Kidney (tissue), 14 donors: Measurements from ENCODE around the gene CMIP. TPM values are rescaled to one million over a fixed set of nuclear protein-coding genes. Genes with fewer than 3 reads are reported as not detected.

Experiments
- DNase-seq, 5 donors: peaks; one replicate each; pipeline ENCODE4 v3.0.0-alpha.2; 2013 to 2020
- FAIRE-seq: peaks from 2 replicates; lab custom pipeline; 2012; peaks lifted over from hg19 to GRCh38; lab: Jason Lieb, UNC
- H3K27ac ChIP-seq, 2 donors: one replicate each; pipeline ENCODE4 v1.7.0; 2013; ENCODE audit warnings: low read depth in 2 of 2, low read length in 2 of 2, inconsistent platforms in 1 of 2
- H3K27me3 ChIP-seq: one replicate; pipeline ENCODE4 v1.7.1; 2013; ENCODE audit warnings: low read length, inconsistent platforms; ENCODE audit not compliant: control insufficient read depth, insufficient read depth
- H3K36me3 ChIP-seq, 3 donors: one replicate each; pipeline versions ENCODE4 v1.7.0 to v1.7.1; 2013; ENCODE audit warnings: low read length in 3 of 3, control low read depth in 1 of 3, inconsistent platforms in 1 of 3; ENCODE audit not compliant: insufficient read depth in 3 of 3, control insufficient read depth in 2 of 3
- H3K4me1 ChIP-seq, 3 donors: one replicate each; pipeline versions ENCODE4 v1.7.0 to v1.7.1; 2013; ENCODE audit warnings: low read length in 3 of 3, inconsistent platforms in 1 of 3, low read depth in 1 of 3; ENCODE audit not compliant: control insufficient read depth in 2 of 3, insufficient read depth in 2 of 3
- H3K4me3 ChIP-seq, 3 donors: one replicate each; pipeline versions ENCODE4 v1.7.0 to v1.8.1; 2013; ENCODE audit warnings: low read length in 3 of 3, control low read depth in 1 of 3, inconsistent platforms in 1 of 3
- H3K9ac ChIP-seq, 3 donors: one replicate each; pipeline versions ENCODE4 v1.7.0 to v1.7.1; 2013; ENCODE audit warnings: low read length in 3 of 3, control low read depth in 1 of 3, inconsistent platforms in 1 of 3
- H3K9me3 ChIP-seq, 3 donors: one replicate each; pipeline versions ENCODE4 v1.7.0 to v1.7.1; 2013; ENCODE audit warnings: low read length in 3 of 3, control low read depth in 1 of 3, inconsistent platforms in 1 of 3; ENCODE audit not compliant: control insufficient read depth in 2 of 3, insufficient read depth in 1 of 3
- intact Hi-C: fragments of 100-400 bp; cut with DNase I; formaldehyde crosslinking; loops from one replicate; pipeline ENCODE4 v1.11.1; 2022
- polyA plus RNA-seq: library from polyadenylated mRNA; stranded (reverse); fragments of 350-450 nt; fragmentation: Illumina TruSeq; extraction: RNeasy Lipid Tissue Mini Kit (QIAGEN cat#74804); gene quantifications from one replicate; pipeline ENCODE4 v1.2.3, GENCODE V29; 2014; ENCODE audit warnings: low read depth, low replicate concordance; ENCODE audit not compliant: insufficient read depth
- total RNA-seq: library from RNA; stranded (reverse); fragmentation: NEBNext Ultra II Directional; extraction: Animal tissue kit (Norgen Biotek cat#: 25700); gene quantifications from one replicate; pipeline ENCODE4 v1.2.1, GENCODE V29; 2021
- TF ChIP-seq, protein P1 (sequence below): IDR thresholded peaks from 3 replicates; pipeline ENCODE4 v1.5.1; 2012; ENCODE audit warnings: mild to moderate bottlenecking, moderate library complexity, borderline replicate concordance; ENCODE audit not compliant: insufficient read depth; ENCODE audit errors: extremely low read depth
- donor health status: control.
- donor health status: control.
- donor health status: control.
- donor health status: control.
- donor health status: control.
- donor health status: DM: yes; HTN: yes; CAD: no.
- donor health status: Normal renal cell carcinoma (clear cell type).

CMIP gene
- total and polyA plus RNA-seq, 2 donors from 2014 or later: 16.6 to 65.7 TPM

DNA sequence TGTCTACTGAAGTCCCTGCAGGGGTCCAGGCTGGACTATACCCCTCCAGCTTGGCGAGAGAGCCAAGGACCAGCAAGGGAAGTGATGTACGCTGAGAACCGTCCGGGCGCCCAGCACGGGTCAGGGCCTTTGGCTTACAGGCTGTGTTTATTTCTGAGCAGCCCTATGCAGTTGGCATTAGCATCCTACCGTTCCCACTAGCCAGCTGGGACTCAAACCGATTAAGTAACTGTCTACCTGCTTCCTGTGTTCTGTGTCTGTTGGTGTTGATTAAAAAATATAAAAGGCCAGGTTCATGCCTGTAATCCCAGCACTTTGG lies 73.8 kb downstream of the CMIP start:
- DNase-seq: no peak
- H3K27me3 ChIP-seq: no peaks in the 10 kb centered on the region
- peak overlapping the region; percentile 6 to 43 for H3K27ac ChIP-seq
- FAIRE-seq: no peak
- H3K4me3 ChIP-seq: no peak overlapping the region
- TF ChIP-seq, protein P1, sequence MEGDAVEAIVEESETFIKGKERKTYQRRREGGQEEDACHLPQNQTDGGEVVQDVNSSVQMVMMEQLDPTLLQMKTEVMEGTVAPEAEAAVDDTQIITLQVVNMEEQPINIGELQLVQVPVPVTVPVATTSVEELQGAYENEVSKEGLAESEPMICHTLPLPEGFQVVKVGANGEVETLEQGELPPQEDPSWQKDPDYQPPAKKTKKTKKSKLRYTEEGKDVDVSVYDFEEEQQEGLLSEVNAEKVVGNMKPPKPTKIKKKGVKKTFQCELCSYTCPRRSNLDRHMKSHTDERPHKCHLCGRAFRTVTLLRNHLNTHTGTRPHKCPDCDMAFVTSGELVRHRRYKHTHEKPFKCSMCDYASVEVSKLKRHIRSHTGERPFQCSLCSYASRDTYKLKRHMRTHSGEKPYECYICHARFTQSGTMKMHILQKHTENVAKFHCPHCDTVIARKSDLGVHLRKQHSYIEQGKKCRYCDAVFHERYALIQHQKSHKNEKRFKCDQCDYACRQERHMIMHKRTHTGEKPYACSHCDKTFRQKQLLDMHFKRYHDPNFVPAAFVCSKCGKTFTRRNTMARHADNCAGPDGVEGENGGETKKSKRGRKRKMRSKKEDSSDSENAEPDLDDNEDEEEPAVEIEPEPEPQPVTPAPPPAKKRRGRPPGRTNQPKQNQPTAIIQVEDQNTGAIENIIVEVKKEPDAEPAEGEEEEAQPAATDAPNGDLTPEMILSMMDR: no peak
- intact Hi-C loops: no loop called here
- no peaks in the 10 kb centered on the region for H3K9me3 ChIP-seq
- H3K9ac ChIP-seq: peak overlapping the region in 1 of 3 donors; percentile 4
- H3K4me1 ChIP-seq: peaks cover 0 to 36% (median 24%) of the 10 kb centered on the region in 3 donors
- peaks cover 0 to 2% (median 0%) of the 10 kb centered on the region in 3 donors for H3K36me3 ChIP-seq

DNA sequence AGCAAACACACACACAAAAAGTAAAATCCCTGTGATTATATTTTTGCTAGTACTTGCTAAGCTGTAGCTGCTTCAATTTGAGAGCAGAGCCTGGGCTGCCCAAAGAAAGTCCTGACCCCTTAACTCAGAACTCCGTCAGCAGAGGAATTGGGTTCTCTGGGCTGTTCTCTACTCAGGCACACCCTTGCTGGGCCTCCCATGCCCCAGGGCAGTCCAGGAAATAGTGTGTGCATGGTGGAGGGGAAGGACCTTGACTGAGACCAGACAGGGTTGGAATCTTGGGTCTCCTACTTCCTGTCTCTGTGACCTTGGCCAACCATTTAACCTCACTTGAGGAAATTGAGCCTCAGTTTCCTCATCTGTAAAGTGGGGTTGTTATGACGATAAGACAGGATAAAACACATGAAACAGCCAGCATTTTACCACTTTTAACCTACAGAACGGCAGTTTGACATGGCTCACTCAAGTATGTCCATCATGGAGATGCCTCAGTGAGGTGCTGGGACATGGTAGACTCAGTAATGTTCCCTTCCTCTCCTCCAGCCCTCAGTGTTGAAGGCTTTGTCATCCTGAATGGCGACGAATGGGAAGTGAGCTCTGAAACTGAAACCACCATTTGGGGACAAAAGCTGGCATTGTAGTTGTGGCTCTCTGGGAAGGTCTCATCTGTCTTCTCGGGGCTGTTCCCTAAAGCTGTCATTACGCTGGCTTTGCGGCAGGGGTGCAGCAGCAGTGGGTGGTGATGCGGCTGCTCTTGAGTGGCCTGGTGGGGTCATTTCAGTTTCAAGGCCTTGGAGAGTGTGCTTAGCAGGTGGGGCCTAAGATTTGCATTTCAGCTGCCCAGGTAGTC lies 74.9 kb downstream of the CMIP start:
- FAIRE-seq (no peak), DNase-seq (no peak)
- Histone ChIP-seq H3K27ac (peak overlapping the region; percentile 7 to 45), H3K4me3 (no peak overlapping the region), H3K9me3 (no peaks in the 10 kb centered on the region), H3K27me3 (no peaks in the 10 kb centered on the region), H3K9ac (no peak overlapping the region), H3K36me3 (peaks cover 0 to 2% (median 0%) of the 10 kb centered on the region in 3 donors), H3K4me1 (peaks cover 0 to 28% (median 13%) of the 10 kb centered on the region in 3 donors)
- intact Hi-C loops: no loop called here
- TF ChIP-seq, protein P1: no peak

DNA sequence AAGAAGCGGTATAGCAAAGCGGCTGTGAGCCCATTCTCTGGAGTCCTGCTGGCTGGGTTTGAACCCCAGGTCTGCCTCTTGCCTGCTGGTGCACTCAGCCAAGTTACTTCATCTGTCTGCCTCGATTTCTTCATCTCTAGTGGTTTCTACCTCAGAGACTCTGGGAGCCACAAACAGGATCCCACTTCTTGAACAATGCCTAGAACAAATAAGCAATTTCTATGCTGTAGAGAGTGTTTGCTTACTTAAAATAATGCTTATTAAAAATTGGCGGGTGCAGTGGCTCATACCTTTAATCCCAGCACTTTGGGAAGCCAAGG lies 75.5 kb downstream of the CMIP start:
- Histone ChIP-seq H3K27ac (peak overlapping the region in 1 of 2 donors; percentile 45), H3K36me3 (peaks cover 0 to 2% (median 0%) of the 10 kb centered on the region in 3 donors), H3K4me1 (peaks cover 0 to 22% (median 11%) of the 10 kb centered on the region in 3 donors), H3K4me3 (no peak overlapping the region), H3K27me3 (no peaks in the 10 kb centered on the region), H3K9ac (no peak overlapping the region), H3K9me3 (no peaks in the 10 kb centered on the region)
- TF ChIP-seq, protein P1: no peak
- intact Hi-C loops: no loop called here
- FAIRE-seq: no peak
- no peak for DNase-seq
